Spleen (tissue), 7 donors: ENCODE results near the gene GNAO1.

Source experiments
- POLR2A ChIP-seq, 3 donors: fragments of 450-650 bp; IDR thresholded peaks; one replicate each; pipeline ENCODE4 v1.5.1; 2017; ENCODE audit warnings: antibody characterized with exemption in 3 of 3, mild to moderate bottlenecking in 1 of 3
- TF ChIP-seq, protein P1 (sequence below), 11 experiments: fragments of 200-600 bp in 7 of 11; fragments of 450-650 bp in 4 of 11; sonication (generic) in 4 of 11; IDR thresholded peaks in 8 of 11; conservative IDR thresholded peaks in 3 of 11; 1 replicate in 7 of 11; 2 replicates in 4 of 11; pipeline versions ENCODE4 v1.4.0 to v1.8.0; 2016 to 2021; ENCODE audit warnings: antibody characterized with exemption in 11 of 11, inconsistent platforms in 4 of 11, mild to moderate bottlenecking in 1 of 11
- donor health status: DM: no; HTN: no; CAD: no; lungs with moderate emphysema.
- donor health status: DM: no; HTN: no; CAD: no.
- donor health status: DM: no; HTN: no; CAD: no.

DNA sequence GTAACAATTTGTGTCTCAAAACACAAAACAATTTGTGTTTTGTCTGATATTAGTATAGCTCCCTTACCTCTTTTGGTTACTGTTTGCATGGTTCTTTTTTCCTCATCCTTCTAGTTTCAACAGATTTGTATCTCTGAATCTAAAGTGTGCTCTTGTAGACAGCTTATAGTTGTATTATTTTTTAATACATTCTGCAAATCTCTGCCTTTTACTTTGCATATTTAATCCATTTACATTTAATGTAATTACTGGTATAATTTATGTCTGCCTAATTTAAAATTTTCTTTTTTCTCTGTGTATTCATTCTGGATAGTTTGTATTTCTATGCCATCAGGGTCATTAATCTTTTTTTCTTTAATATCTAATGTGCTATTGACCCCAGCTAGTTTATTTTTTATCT, 9.9 kb upstream of the GNAO1 start:
- TF ChIP-seq, protein P1, sequence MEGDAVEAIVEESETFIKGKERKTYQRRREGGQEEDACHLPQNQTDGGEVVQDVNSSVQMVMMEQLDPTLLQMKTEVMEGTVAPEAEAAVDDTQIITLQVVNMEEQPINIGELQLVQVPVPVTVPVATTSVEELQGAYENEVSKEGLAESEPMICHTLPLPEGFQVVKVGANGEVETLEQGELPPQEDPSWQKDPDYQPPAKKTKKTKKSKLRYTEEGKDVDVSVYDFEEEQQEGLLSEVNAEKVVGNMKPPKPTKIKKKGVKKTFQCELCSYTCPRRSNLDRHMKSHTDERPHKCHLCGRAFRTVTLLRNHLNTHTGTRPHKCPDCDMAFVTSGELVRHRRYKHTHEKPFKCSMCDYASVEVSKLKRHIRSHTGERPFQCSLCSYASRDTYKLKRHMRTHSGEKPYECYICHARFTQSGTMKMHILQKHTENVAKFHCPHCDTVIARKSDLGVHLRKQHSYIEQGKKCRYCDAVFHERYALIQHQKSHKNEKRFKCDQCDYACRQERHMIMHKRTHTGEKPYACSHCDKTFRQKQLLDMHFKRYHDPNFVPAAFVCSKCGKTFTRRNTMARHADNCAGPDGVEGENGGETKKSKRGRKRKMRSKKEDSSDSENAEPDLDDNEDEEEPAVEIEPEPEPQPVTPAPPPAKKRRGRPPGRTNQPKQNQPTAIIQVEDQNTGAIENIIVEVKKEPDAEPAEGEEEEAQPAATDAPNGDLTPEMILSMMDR (IDR thresholded peaks at IDR 0.05 in 8 of 11, conservative IDR thresholded peaks at IDR 0.05 in 3 of 11) = no peak
- TF ChIP-seq POLR2A (IDR thresholded peaks at IDR 0.05) = no peak
